ENCODE results near the gene GRHPR. TPM values are rescaled to one million over a fixed set of nuclear protein-coding genes. Genes with fewer than 3 reads are reported as not detected.

The GRHPR gene
- total and polyA plus RNA-seq, 4 donors: 125 to 524 (median 294) TPM

GRCh38 chr9:37383393-37383792, 39.1 kb upstream of the GRHPR start:
- no peak overlapping the region for H3K4me3 ChIP-seq (ENCODE audit: low read depth in 1 of 3, low read length in 3 of 3)
- WGBS: 92% methylated on average over 6 of the region's 6 CpGs
- TF ChIP-seq FOXA1 (IDR thresholded peaks at IDR 0.05) (no peak), FOXA2 (IDR thresholded peaks at IDR 0.05) (no peak), HNF4G (IDR thresholded peaks at IDR 0.05) (no peak), GABPA (IDR thresholded peaks at IDR 0.05 in 1 of 2, conservative IDR thresholded peaks at IDR 0.05 in 1 of 2) (no peak), RAD21 (IDR thresholded peaks at IDR 0.05) (no peak), EGR1 (IDR thresholded peaks at IDR 0.05; ENCODE audit: low read depth in 2 of 2) (no peak), HNF4A (conservative IDR thresholded peaks at IDR 0.05) (no peak), NR2F2 (IDR thresholded peaks at IDR 0.05) (no peak), RXRA (IDR thresholded peaks at IDR 0.05) (no peak), SP1 (IDR thresholded peaks at IDR 0.05) (no peak), TAF1 (conservative IDR thresholded peaks at IDR 0.05) (no peak), YY1 (IDR thresholded peaks at IDR 0.05) (no peak), JUND (IDR thresholded peaks at IDR 0.05) (no peak)
- TF ChIP-seq, protein P1, sequence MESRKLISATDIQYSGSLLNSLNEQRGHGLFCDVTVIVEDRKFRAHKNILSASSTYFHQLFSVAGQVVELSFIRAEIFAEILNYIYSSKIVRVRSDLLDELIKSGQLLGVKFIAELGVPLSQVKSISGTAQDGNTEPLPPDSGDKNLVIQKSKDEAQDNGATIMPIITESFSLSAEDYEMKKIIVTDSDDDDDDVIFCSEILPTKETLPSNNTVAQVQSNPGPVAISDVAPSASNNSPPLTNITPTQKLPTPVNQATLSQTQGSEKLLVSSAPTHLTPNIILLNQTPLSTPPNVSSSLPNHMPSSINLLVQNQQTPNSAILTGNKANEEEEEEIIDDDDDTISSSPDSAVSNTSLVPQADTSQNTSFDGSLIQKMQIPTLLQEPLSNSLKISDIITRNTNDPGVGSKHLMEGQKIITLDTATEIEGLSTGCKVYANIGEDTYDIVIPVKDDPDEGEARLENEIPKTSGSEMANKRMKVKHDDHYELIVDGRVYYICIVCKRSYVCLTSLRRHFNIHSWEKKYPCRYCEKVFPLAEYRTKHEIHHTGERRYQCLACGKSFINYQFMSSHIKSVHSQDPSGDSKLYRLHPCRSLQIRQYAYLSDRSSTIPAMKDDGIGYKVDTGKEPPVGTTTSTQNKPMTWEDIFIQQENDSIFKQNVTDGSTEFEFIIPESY (IDR thresholded peaks at IDR 0.05): no peak
- TF ChIP-seq, protein P2, sequence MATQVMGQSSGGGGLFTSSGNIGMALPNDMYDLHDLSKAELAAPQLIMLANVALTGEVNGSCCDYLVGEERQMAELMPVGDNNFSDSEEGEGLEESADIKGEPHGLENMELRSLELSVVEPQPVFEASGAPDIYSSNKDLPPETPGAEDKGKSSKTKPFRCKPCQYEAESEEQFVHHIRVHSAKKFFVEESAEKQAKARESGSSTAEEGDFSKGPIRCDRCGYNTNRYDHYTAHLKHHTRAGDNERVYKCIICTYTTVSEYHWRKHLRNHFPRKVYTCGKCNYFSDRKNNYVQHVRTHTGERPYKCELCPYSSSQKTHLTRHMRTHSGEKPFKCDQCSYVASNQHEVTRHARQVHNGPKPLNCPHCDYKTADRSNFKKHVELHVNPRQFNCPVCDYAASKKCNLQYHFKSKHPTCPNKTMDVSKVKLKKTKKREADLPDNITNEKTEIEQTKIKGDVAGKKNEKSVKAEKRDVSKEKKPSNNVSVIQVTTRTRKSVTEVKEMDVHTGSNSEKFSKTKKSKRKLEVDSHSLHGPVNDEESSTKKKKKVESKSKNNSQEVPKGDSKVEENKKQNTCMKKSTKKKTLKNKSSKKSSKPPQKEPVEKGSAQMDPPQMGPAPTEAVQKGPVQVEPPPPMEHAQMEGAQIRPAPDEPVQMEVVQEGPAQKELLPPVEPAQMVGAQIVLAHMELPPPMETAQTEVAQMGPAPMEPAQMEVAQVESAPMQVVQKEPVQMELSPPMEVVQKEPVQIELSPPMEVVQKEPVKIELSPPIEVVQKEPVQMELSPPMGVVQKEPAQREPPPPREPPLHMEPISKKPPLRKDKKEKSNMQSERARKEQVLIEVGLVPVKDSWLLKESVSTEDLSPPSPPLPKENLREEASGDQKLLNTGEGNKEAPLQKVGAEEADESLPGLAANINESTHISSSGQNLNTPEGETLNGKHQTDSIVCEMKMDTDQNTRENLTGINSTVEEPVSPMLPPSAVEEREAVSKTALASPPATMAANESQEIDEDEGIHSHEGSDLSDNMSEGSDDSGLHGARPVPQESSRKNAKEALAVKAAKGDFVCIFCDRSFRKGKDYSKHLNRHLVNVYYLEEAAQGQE (IDR thresholded peaks at IDR 0.05): no peak
- TF ChIP-seq, protein P3, sequence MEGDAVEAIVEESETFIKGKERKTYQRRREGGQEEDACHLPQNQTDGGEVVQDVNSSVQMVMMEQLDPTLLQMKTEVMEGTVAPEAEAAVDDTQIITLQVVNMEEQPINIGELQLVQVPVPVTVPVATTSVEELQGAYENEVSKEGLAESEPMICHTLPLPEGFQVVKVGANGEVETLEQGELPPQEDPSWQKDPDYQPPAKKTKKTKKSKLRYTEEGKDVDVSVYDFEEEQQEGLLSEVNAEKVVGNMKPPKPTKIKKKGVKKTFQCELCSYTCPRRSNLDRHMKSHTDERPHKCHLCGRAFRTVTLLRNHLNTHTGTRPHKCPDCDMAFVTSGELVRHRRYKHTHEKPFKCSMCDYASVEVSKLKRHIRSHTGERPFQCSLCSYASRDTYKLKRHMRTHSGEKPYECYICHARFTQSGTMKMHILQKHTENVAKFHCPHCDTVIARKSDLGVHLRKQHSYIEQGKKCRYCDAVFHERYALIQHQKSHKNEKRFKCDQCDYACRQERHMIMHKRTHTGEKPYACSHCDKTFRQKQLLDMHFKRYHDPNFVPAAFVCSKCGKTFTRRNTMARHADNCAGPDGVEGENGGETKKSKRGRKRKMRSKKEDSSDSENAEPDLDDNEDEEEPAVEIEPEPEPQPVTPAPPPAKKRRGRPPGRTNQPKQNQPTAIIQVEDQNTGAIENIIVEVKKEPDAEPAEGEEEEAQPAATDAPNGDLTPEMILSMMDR (IDR thresholded peaks at IDR 0.05; ENCODE audit: low read depth, low read length, missing input control): no peak
- H3K27me3 ChIP-seq (ENCODE audit: control insufficient read depth in 4 of 4, insufficient read depth in 4 of 4, low read length in 3 of 4): no peaks in the 10 kb centered on the region
- H3K27ac ChIP-seq (ENCODE audit: low read depth in 1 of 2, low read length in 2 of 2): no peak overlapping the region
- DNase-seq (ENCODE audit: low spot score): no peak
- peaks cover 0 to 2% (median 0%) of the 10 kb centered on the region in 4 donors for H3K9me3 ChIP-seq (ENCODE audit: control insufficient read depth in 4 of 4, low read length in 3 of 4)
- no peaks in the 10 kb centered on the region for H3K4me1 ChIP-seq (ENCODE audit: control insufficient read depth in 4 of 4, insufficient read depth in 4 of 4, low read length in 3 of 4)
- no peak overlapping the region for H3K9ac ChIP-seq (ENCODE audit: low read depth in 1 of 2, low read length in 2 of 2)
- no peaks in the 10 kb centered on the region for H3K36me3 ChIP-seq (ENCODE audit: control insufficient read depth in 4 of 4, insufficient read depth in 3 of 4, low read depth in 1 of 4, low read length in 3 of 4)

Data from liver (tissue), 9 donors.